A673 (cell line): Measurements from ENCODE around the gene NPB. TPM values are rescaled to one million over a fixed set of nuclear protein-coding genes. Genes with fewer than 3 reads are reported as not detected.

Experiments
- BruUV-seq: library from RNA; stranded (reverse); fragments of 400-500 nt; replicated peaks from 2 replicates; lab custom pipeline; 2021; lab: Mats Ljungman, UMichigan
- CTCF ChIA-PET: fragments of 300-600 bp; sonication (Branson Sonifier 250); formaldehyde crosslinking; loops from one replicate; lab custom pipeline; 2022; ENCODE audit warnings: antibody characterized with exemption; lab: Charles Lee
- POLR2A ChIA-PET: fragments of 300-600 bp; sonication (Branson Sonifier 250); formaldehyde crosslinking; loops from one replicate; lab custom pipeline; 2022; ENCODE audit warnings: antibody characterized with exemption; ENCODE audit not compliant: low non-redundant PET; lab: Charles Lee
- DNase-seq: peaks from one replicate; pipeline ENCODE4 v3.0.0-alpha.2; 2015; ENCODE audit warnings: low spot score
- H3K27ac ChIP-seq: fragments of 200-600 bp; sonication (generic); 2 replicates; pipeline ENCODE4 v1.5.1; 2016; ENCODE audit warnings: mixed run types, low read depth, mild to moderate bottlenecking, mixed read lengths, antibody characterized with exemption, low read length; ENCODE audit not compliant: poor library complexity, severe bottlenecking
- H3K27me3 ChIP-seq: fragments of 200-600 bp; sonication (generic); replicated peaks from 2 replicates; pipeline ENCODE4 v1.6.1; 2017; ENCODE audit warnings: mixed run types, low read depth, mild to moderate bottlenecking, mixed read lengths, antibody characterized with exemption, low read length; ENCODE audit not compliant: insufficient read depth, poor library complexity
- H3K36me3 ChIP-seq: fragments of 200-600 bp; sonication (generic); 2 replicates; pipeline ENCODE4 v1.6.1; 2016; ENCODE audit warnings: mixed run types, mild to moderate bottlenecking, mixed read lengths, antibody characterized with exemption, low read length; ENCODE audit not compliant: insufficient read depth, poor library complexity, severe bottlenecking
- H3K4me1 ChIP-seq: fragments of 200-600 bp; sonication (generic); 2 replicates; pipeline ENCODE4 v1.6.1; 2017; ENCODE audit warnings: mixed run types, mild to moderate bottlenecking, mixed read lengths, antibody characterized with exemption, low read length; ENCODE audit not compliant: insufficient read depth, poor library complexity, severe bottlenecking
- H3K4me3 ChIP-seq: fragments of 200-600 bp; sonication (generic); 2 replicates; pipeline ENCODE4 v1.5.1; 2016; ENCODE audit warnings: low read depth, mixed run types, mild to moderate bottlenecking, mixed read lengths, low read length; ENCODE audit not compliant: poor library complexity, severe bottlenecking
- H3K9me3 ChIP-seq: fragments of 200-600 bp; sonication (generic); 2 replicates; pipeline ENCODE4 v1.6.1; 2016; ENCODE audit warnings: mixed run types, low read depth, mild to moderate bottlenecking, mixed read lengths, antibody characterized with exemption, low read length; ENCODE audit not compliant: poor library complexity, severe bottlenecking
- CTCF ChIP-seq: fragments of 300-800, 200-600 bp; sonication (generic); conservative IDR thresholded peaks from 2 replicates; pipeline ENCODE4 v1.5.1; 2017; ENCODE audit warnings: low read depth, mild to moderate bottlenecking, antibody characterized with exemption, low read length, moderate library complexity, mixed read lengths
- EZH2 ChIP-seq: fragments of 200-600 bp; sonication (generic); IDR thresholded peaks from 2 replicates; pipeline ENCODE4 v1.6.1; 2017; ENCODE audit warnings: borderline replicate concordance, low read depth, mild to moderate bottlenecking, mixed read lengths, antibody characterized with exemption, low read length; ENCODE audit not compliant: poor library complexity, severe bottlenecking
- intact Hi-C: fragments of 100-400 bp; cut with micrococcal nuclease; formaldehyde crosslinking; loops from one replicate; pipeline ENCODE4 v1.10.0; 2022; ENCODE audit not compliant: unreplicated experiment
- total RNA-seq: library from RNA; stranded (reverse); gene quantifications from 2 replicates; pipeline ENCODE4 v1.2.3, GENCODE V29; 2021

The NPB gene
- total RNA-seq, 1 experiment from 2014 or later = 0.75 TPM

- H3K36me3 ChIP-seq = peaks cover 19% of the 10 kb centered on the region
- BruUV-seq = no TSS peak
- intact Hi-C loops = no loop called here
- TF ChIP-seq EZH2 = no peak
- TF ChIP-seq CTCF = no peak
- H3K4me1 ChIP-seq = peaks cover 28% of the 10 kb centered on the region
- H3K27me3 ChIP-seq = no peaks in the 10 kb centered on the region
- no peaks in the 10 kb centered on the region for H3K9me3 ChIP-seq
- H3K4me3 ChIP-seq = no peak overlapping the region
- POLR2A ChIA-PET = no interaction called here
- CTCF ChIA-PET = no interaction called here
- peak overlapping the region; percentile 42 for H3K27ac ChIP-seq
- DNase-seq = no peak
Observed at GRCh38 chr17:81921996-81922565, 20.0 kb downstream of the NPB start.

- Histone ChIP-seq H3K27me3 (no peaks in the 10 kb centered on the region), H3K27ac (peak overlapping the region; percentile 73), H3K36me3 (peaks cover 19% of the 10 kb centered on the region), H3K4me3 (no peak overlapping the region), H3K4me1 (peaks cover 26% of the 10 kb centered on the region), H3K9me3 (no peaks in the 10 kb centered on the region)
- DNase-seq = no peak
- POLR2A ChIA-PET = no interaction called here
- CTCF ChIA-PET = no interaction called here
- intact Hi-C loops = no loop called here
- BruUV-seq = no TSS peak
- TF ChIP-seq EZH2 (no peak), CTCF (no peak)
Observed at GRCh38 chr17:81922566-81923301, 20.7 kb downstream of the NPB start.

- ChIA-PET POLR2A (interaction anchor here (0.6 kb wide), 1 partner anchor 196 kb away, joined by 4 read pairs; no protein-coding TSS in a partner anchor), CTCF (no interaction called here)
- peak overlapping the region; percentile 10 for H3K4me3 ChIP-seq
Observed at GRCh38 chr17:81923302-81924260, 21.5 kb downstream of the NPB start.

More at GRCh38 chr17:81923302-81924260, 21.5 kb downstream of the NPB start:
- TF ChIP-seq EZH2 (no peak), CTCF (no peak)
- no TSS peak for BruUV-seq
- peak overlapping the region; percentile 73 for H3K27ac ChIP-seq
- H3K36me3 ChIP-seq = peaks cover 19% of the 10 kb centered on the region
- intact Hi-C loops = no loop called here
- DNase-seq = peak; percentile 62
- H3K4me1 ChIP-seq = peaks cover 27% of the 10 kb centered on the region
- H3K9me3 ChIP-seq = no peaks in the 10 kb centered on the region
- H3K27me3 ChIP-seq = no peaks in the 10 kb centered on the region
